Astrocyte (in vitro differentiated cells and primary cell): Measurements from ENCODE around the gene ETV5. TPM values are rescaled to one million over a fixed set of nuclear protein-coding genes. Genes with fewer than 3 reads are reported as not detected.

Experiments used
- DNase-seq: peaks from one replicate; pipeline ENCODE4 v3.0.0-alpha.2; 2010; ENCODE audit warnings: low read depth
- FAIRE-seq: peaks from 2 replicates; lab custom pipeline; 2011; peaks lifted over from hg19 to GRCh38; lab: Jason Lieb, UNC
- H2AFZ ChIP-seq: 2 replicates; pipeline ENCODE4 v1.6.0; 2012; ENCODE audit warnings: low read depth, low read length, inconsistent platforms
- H3K27ac ChIP-seq: 2 replicates; pipeline ENCODE4 v1.5.1; 2011; ENCODE audit warnings: low read depth, low read length, inconsistent platforms
- H3K27me3 ChIP-seq: 2 replicates; pipeline ENCODE4 v1.6.0; 2011; ENCODE audit warnings: low read length, inconsistent platforms; ENCODE audit not compliant: insufficient read depth
- H3K36me3 ChIP-seq: 2 replicates; pipeline ENCODE4 v1.5.1; 2011; ENCODE audit warnings: low read length, inconsistent platforms; ENCODE audit not compliant: insufficient read depth
- H3K4me1 ChIP-seq: 2 replicates; pipeline ENCODE4 v1.5.1; 2011; ENCODE audit warnings: low read length, inconsistent platforms; ENCODE audit not compliant: insufficient read depth
- H3K4me2 ChIP-seq: 2 replicates; pipeline ENCODE4 v1.6.0; 2012; ENCODE audit warnings: low read length, inconsistent platforms
- H3K4me3 ChIP-seq: 2 replicates; pipeline ENCODE4 v1.5.1; 2011; ENCODE audit warnings: low read depth, mild to moderate bottlenecking, low read length, inconsistent platforms; ENCODE audit not compliant: insufficient read depth
- H3K79me2 ChIP-seq: 2 replicates; pipeline ENCODE4 v1.6.0; 2012; ENCODE audit warnings: mild to moderate bottlenecking, low read length, inconsistent platforms; ENCODE audit not compliant: insufficient read depth
- H3K9ac ChIP-seq: 2 replicates; pipeline ENCODE4 v1.6.0; 2012; ENCODE audit warnings: mild to moderate bottlenecking, low read length, inconsistent platforms
- H3K9me3 ChIP-seq: 2 replicates; pipeline ENCODE4 v1.5.1; 2012; ENCODE audit warnings: low read depth, mild to moderate bottlenecking, low read length, inconsistent platforms; ENCODE audit not compliant: insufficient read depth
- H4K20me1 ChIP-seq: 2 replicates; pipeline ENCODE4 v1.6.0; 2012; ENCODE audit warnings: low read length, inconsistent platforms; ENCODE audit not compliant: insufficient read depth
- H3K27ac Mint-ChIP-seq: one replicate; pipeline ENCODE4 v1.8.0; 2021; ENCODE audit warnings: mild to moderate bottlenecking, mixed read lengths; ENCODE audit not compliant: unreplicated experiment
- H3K27me3 Mint-ChIP-seq: one replicate; pipeline ENCODE4 v1.8.0; 2021; ENCODE audit warnings: low read depth, mixed read lengths; ENCODE audit not compliant: unreplicated experiment
- H3K36me3 Mint-ChIP-seq: one replicate; pipeline ENCODE4 v1.8.0; 2021; ENCODE audit warnings: low read depth, mixed read lengths; ENCODE audit not compliant: unreplicated experiment
- H3K4me1 Mint-ChIP-seq: one replicate; pipeline ENCODE4 v1.8.0; 2021; ENCODE audit warnings: low read depth, mixed read lengths; ENCODE audit not compliant: unreplicated experiment
- H3K4me3 Mint-ChIP-seq: one replicate; pipeline ENCODE4 v1.8.0; 2021; ENCODE audit warnings: mild to moderate bottlenecking, moderate library complexity, mixed read lengths; ENCODE audit not compliant: unreplicated experiment
- H3K9me3 Mint-ChIP-seq: one replicate; pipeline ENCODE4 v1.8.0; 2021; ENCODE audit warnings: mild to moderate bottlenecking, mixed read lengths; ENCODE audit not compliant: unreplicated experiment
- CTCF ChIP-seq: IDR thresholded peaks from 2 replicates; pipeline ENCODE4 v1.5.1; 2011; ENCODE audit warnings: low read depth, mild to moderate bottlenecking, inconsistent platforms, low read length, moderate library complexity; ENCODE audit not compliant: insufficient read depth
- EZH2 ChIP-seq: IDR thresholded peaks from 2 replicates; pipeline ENCODE4 v1.6.1; 2012; ENCODE audit warnings: mild to moderate bottlenecking, low read length, inconsistent platforms; ENCODE audit not compliant: insufficient read depth
- total RNA-seq: library from RNA; stranded (reverse); gene quantifications from 2 replicates; pipeline ENCODE4 v1.2.1, GENCODE V29; 2021

Gene ETV5
- total RNA-seq, 1 donor from 2014 or later = 55.3 TPM

DNA sequence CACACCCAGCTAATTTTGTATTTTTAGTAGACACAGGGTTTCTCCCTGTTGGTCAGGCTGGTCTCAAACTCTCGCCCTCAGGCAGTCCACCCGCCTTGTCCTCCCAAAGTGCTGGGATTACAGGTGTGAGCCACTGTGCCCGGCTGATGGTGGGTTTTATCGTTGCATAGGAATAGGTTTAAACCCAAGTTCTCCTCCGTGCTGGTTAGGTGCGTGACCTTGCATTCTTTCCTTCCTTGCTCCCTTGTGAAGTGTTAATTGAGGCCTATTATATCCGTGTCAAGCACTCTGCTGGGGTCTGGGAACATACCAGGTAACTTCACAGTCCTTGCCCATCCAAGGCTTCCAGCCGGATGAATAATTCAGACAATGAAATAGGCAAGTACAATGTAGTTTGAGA lies 19.3 kb upstream of the ETV5 start:
- H4K20me1 ChIP-seq = no peaks in the 10 kb centered on the region
- H3K79me2 ChIP-seq = no peaks in the 10 kb centered on the region
- Mint-ChIP-seq H3K4me3 (no peak overlapping the region), H3K9me3 (peaks cover 2% of the 10 kb centered on the region), H3K36me3 (no peaks in the 10 kb centered on the region), H3K27me3 (peaks cover 33% of the 10 kb centered on the region), H3K4me1 (no peaks in the 10 kb centered on the region), H3K27ac (no peak overlapping the region)
- peaks cover 17% of the 10 kb centered on the region for H3K27me3 ChIP-seq
- no peak overlapping the region for H3K27ac ChIP-seq
- no peaks in the 10 kb centered on the region for H3K36me3 ChIP-seq
- no peak overlapping the region for H3K9ac ChIP-seq
- TF ChIP-seq EZH2 (no peak), CTCF (no peak)
- no peaks in the 10 kb centered on the region for H3K9me3 ChIP-seq
- no peak overlapping the region for H2AFZ ChIP-seq
- DNase-seq (no peak), FAIRE-seq (no peak)
- no peak overlapping the region for H3K4me2 ChIP-seq
- H3K4me3 ChIP-seq = no peak overlapping the region
- no peaks in the 10 kb centered on the region for H3K4me1 ChIP-seq

DNA sequence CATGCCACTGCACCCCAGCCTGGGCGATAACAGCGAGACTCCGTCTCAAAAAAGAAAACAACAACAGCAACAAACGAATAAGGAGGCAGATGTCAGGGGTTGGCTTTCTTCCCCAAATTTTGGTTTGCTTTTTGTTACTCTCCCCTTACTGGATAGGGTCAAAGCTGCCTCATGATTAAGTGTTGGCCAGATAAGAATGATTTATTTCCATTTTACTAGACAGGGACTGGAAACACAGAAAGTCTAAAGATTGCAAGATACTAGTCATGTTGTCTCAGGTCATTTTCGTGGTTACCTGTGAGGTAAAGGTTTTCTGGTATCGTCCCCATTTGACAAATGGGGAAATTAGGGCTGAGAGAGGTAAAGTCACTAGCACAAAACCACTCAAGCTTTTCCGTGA lies 18.6 kb upstream of the ETV5 start:
- Histone ChIP-seq H3K4me1 (no peaks in the 10 kb centered on the region), H3K36me3 (no peaks in the 10 kb centered on the region), H3K27ac (no peak overlapping the region), H3K4me3 (no peak overlapping the region), H3K9me3 (no peaks in the 10 kb centered on the region), H2AFZ (no peak overlapping the region), H3K79me2 (no peaks in the 10 kb centered on the region), H3K4me2 (no peak overlapping the region), H4K20me1 (no peaks in the 10 kb centered on the region), H3K27me3 (peaks cover 17% of the 10 kb centered on the region), H3K9ac (no peak overlapping the region)
- H3K4me3 Mint-ChIP-seq = no peak overlapping the region
- no peak for DNase-seq
- no peak for FAIRE-seq
- no peak overlapping the region for H3K27ac Mint-ChIP-seq
- H3K36me3 Mint-ChIP-seq = no peaks in the 10 kb centered on the region
- H3K4me1 Mint-ChIP-seq = no peaks in the 10 kb centered on the region
- H3K9me3 Mint-ChIP-seq = peaks cover 2% of the 10 kb centered on the region
- peaks cover 30% of the 10 kb centered on the region for H3K27me3 Mint-ChIP-seq
- TF ChIP-seq CTCF (no peak), EZH2 (no peak)

DNA sequence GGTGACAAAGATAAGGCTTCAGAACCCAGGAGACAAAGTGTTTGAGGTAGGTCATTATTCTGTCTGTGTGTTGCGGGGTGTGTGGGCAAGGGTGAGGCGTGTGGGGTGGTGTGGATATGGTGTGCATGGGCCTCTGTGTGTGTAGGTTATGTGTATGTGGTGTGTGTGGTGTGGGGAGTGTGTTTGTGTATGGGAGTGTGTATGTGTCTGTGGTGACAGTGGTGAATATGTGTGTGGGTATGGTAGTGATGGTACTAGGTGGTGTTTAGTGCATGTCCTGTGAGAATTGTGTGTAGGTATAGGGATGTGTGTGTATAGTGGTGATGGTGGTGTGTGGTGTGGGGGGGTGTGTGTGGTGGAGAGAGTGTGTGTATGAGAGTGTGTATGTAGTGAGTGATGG lies 16.2 kb upstream of the ETV5 start:
- Histone ChIP-seq H3K27me3 (peaks cover 8% of the 10 kb centered on the region), H3K27ac (no peak overlapping the region), H3K36me3 (no peaks in the 10 kb centered on the region), H2AFZ (no peak overlapping the region), H3K4me3 (no peak overlapping the region), H3K9ac (no peak overlapping the region), H3K4me1 (no peaks in the 10 kb centered on the region), H4K20me1 (no peaks in the 10 kb centered on the region), H3K4me2 (no peak overlapping the region), H3K9me3 (no peaks in the 10 kb centered on the region), H3K79me2 (no peaks in the 10 kb centered on the region)
- DNase-seq = no peak
- no peaks in the 10 kb centered on the region for H3K9me3 Mint-ChIP-seq
- no peak overlapping the region for H3K4me3 Mint-ChIP-seq
- no peak for FAIRE-seq
- peaks cover 9% of the 10 kb centered on the region for H3K4me1 Mint-ChIP-seq
- H3K36me3 Mint-ChIP-seq = no peaks in the 10 kb centered on the region
- TF ChIP-seq CTCF (no peak), EZH2 (no peak)
- H3K27ac Mint-ChIP-seq = no peak overlapping the region
- peaks cover 11% of the 10 kb centered on the region for H3K27me3 Mint-ChIP-seq
